ENCODE measurements around the gene SLC12A5. TPM values are rescaled to one million over a fixed set of nuclear protein-coding genes. Genes with fewer than 3 reads are reported as not detected.

The SLC12A5 gene
- total and polyA plus RNA-seq, 9 of the 15 experiments (the other 6 are each of a cell fraction or from before 2014, with no cell fraction given), result 0.36 to 7.5 (median 2.1) TPM

GRCh38 chr20:46089417-46090388 is 60.7 kb downstream of the SLC12A5 start, which contains the start of gene NCOA5 (continued):
- peak; percentile 69; the same call in 1 of the 2 replicates for TF ChIP-seq ARID4B (CRISPR knock-in tag; IDR thresholded peaks at IDR 0.05)
- 0 out of 2 replicates have a peak, but pooled peaks have one; percentile 20 for TF ChIP-seq NR2C1 (IDR thresholded peaks at IDR 0.05)
- TF ChIP-seq NR2C1 (tag; IDR thresholded peaks at IDR 0.05), result peak; percentile 84
- TF ChIP-seq ZC3H4 (CRISPR knock-in tag; IDR thresholded peaks at IDR 0.05; ENCODE audit: borderline replicate concordance), result peak; percentile 70; the same call in 1 of the 2 replicates
- no peak for TF ChIP-seq TAF15 (IDR thresholded peaks at IDR 0.05; ENCODE audit: low read depth, low read length)
- TF ChIP-seq TRIM24 (IDR thresholded peaks at IDR 0.05), result 0 out of 4 replicates have a peak, but pooled peaks of 1 of the 2 experiments have one; percentile 12
- TF ChIP-seq PHF8 (IDR thresholded peaks at IDR 0.05; ENCODE audit: borderline replicate concordance, low read length), result peak; percentile 99; the same call in 1 of the 2 replicates
- TF ChIP-seq SMAD4 (CRISPR knock-in tag; conservative IDR thresholded peaks at IDR 0.05), result peak; percentile 90
- TF ChIP-seq TCF15 (CRISPR knock-in tag; IDR thresholded peaks at IDR 0.05), result no peak
- peak; percentile 77; the same call in 1 of the 2 replicates for TF ChIP-seq FOXP4 (CRISPR knock-in tag; IDR thresholded peaks at IDR 0.05; ENCODE audit: borderline replicate concordance)
- peak; percentile 91 for TF ChIP-seq TBP (optimal IDR thresholded peaks at IDR 0.05; ENCODE audit: low read depth, low read length)
- peak; percentile 26; the same call in 1 of the 2 replicates for TF ChIP-seq E2F5 (CRISPR knock-in tag; IDR thresholded peaks at IDR 0.05)
- TF ChIP-seq STAT6 (CRISPR knock-in tag; IDR thresholded peaks at IDR 0.05), result peak; percentile 97; the same call in 1 of the 2 replicates
- TF ChIP-seq ERF (CRISPR knock-in tag; IDR thresholded peaks at IDR 0.05), result peak; percentile 91; the same call in 1 of the 2 replicates
- peak; percentile 63; the same call in 1 of the 2 replicates for TF ChIP-seq ZBTB17 (CRISPR knock-in tag; IDR thresholded peaks at IDR 0.05)

Measured in K562 (cell line).